Heart left ventricle (tissue), 13 donors: ENCODE results near the gene PRSS36.

Experiments used
- CTCF ChIP-seq, 12 donors: fragments of 200-600 bp; sonication (generic) in 4 of 12; IDR thresholded peaks; one replicate each; pipeline versions ENCODE4 v1.5.0 to v1.8.0; 2018 to 2022; ENCODE audit warnings: antibody characterized with exemption in 12 of 12, mild to moderate bottlenecking in 5 of 12
- POLR2A ChIP-seq, 2 donors: fragments of 450-650 bp; IDR thresholded peaks; one replicate each; pipeline ENCODE4 v1.6.1; 2017; ENCODE audit warnings: antibody characterized with exemption in 2 of 2, mild to moderate bottlenecking in 2 of 2, moderate library complexity in 2 of 2
- donor health status: ischemic (EF 13 %, LVEDD 7.1; RV severe dilation, severe dysfunction).
- donor health status: DM: no; HTN: yes; CAD: no.
- donor health status: DM: no; HTN: no; CAD: no.
- donor health status: ischemic (EF 25% LVEDD 6.9; RV normal size, moderate dysfunction).
- donor health status: ischemic (EF 25% LVEDD 5.7; RV mildly dilated, moderate dysfunction).
- donor health status: ischemic (EF 35%, LVEDD 5.7; RV mildly dilated, moderate dysfunction).
- donor health status: nonischemic (EF 11% LVEDD 7.7; RV severe dilation, severe dysfunction).
- donor health status: DM: yes; HTN: yes; CAD: no.
- donor health status: PGD.
- donor health status: ischemic (EF 29% LVEDD 5.4; RV normal size, mild dysfunction).
- donor health status: nonischemic (EF 23%, LVEDD 6.1; RV moderate dilation, normal function).

GRCh38 chr16:31182391-31182790, 32.5 kb upstream of the PRSS36 start:
- TF ChIP-seq CTCF (IDR thresholded peaks at IDR 0.05) (no peak), POLR2A (IDR thresholded peaks at IDR 0.05) (no peak)
